Measurements from ENCODE around the gene TCP11L2.

- TF ChIP-seq CTCF (IDR thresholded peaks at IDR 0.05; ENCODE audit: low read depth, low read length, missing input control) (no peak), FOXA1 (IDR thresholded peaks at IDR 0.05) (no peak), REST (IDR thresholded peaks at IDR 0.05) (no peak)
Measured at GRCh38 chr12:106328735-106329134, 26.2 kb downstream of the TCP11L2 start.

Data from liver (tissue), 2 donors.